ENCODE data around the gene TPGS1.

Gene TPGS1

GRCh38 chr19:538641-539428 is 31.5 kb downstream of the TPGS1 start:
- peaks cover 14% of the 10 kb centered on the region for H3K36me3 Mint-ChIP-seq (ENCODE audit: low read depth)
- H3K9me3 Mint-ChIP-seq, result no peaks in the 10 kb centered on the region
- no peaks in the 10 kb centered on the region for H3K27me3 Mint-ChIP-seq (ENCODE audit: low read depth, poor library complexity)
- no peak overlapping the region for H3K4me3 Mint-ChIP-seq
- H3K4me1 Mint-ChIP-seq, result peaks cover 12% of the 10 kb centered on the region
- no peak for TF ChIP-seq CTCF (IDR thresholded peaks at IDR 0.05)
- no peak overlapping the region for H3K27ac Mint-ChIP-seq
- no peak for DNase-seq

DNA sequence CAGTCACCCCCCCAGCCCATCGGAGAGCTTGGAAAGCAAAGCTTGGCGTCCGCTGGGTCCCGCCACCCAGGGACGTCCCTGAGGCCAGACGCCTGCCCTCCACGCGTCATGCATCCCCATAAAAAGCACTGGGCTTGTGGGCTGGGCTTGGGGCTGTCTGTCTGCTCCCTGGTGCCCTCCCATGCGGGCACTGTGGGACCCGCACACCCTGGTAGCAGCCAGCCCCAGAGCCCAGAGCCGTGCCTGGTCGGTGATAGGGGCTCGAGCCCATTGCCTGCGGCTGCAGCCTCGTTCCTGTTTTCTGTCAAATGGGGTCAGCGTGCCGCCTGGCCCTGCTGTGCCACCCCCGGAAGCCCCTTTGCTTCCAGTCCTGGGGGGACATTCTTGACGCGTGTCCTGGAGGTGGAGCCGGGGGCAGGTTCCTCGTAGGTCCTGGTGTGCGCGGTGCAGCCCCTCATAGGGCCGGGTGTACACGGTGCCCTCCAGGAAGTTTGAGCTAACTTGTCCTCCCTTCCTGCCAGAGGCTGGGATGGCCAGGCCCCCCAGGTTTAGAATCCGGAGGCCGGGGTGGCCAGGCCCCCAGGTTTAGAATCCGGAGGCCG is 32.2 kb downstream of the TPGS1 start:
- H3K4me3 Mint-ChIP-seq, result no peak overlapping the region

DNA sequence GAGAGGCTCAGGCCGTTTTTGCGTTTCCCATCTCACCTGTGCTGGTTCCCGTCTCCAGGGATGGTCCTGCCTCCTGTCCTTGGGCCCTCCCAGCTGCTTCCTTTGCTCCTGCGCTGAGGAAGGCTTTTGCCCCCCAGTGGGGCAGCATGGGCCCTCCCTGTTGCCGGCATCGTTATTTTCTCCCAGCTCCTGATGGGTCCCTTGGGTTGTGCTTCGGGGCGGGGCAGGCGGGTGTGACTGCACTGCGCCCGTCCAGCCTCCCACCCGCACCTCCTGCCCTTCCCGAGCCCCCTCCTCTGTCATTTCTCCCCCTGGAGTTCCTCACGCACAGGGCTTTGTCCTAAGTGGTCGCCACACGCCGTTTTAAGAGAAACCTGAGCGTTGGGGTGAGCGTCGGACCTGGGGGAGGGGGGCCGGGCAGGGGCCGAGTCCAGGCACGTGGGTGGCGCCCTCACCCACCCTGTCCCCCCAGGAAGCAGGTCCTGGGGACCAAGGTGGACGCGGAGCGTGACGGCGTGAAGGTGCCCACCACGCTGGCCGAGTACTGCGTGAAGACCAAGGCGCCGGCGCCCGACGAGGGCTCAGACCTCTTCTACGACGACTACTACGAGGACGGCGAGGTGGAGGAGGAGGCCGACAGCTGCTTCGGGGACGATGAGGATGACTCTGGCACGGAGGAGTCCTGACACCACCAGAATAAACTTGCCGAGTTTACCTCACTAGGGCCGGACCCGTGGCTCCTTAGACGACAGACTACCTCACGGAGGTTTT is 33.8 kb downstream of the TPGS1 start:
- Mint-ChIP-seq H3K36me3 (ENCODE audit: low read depth) (peaks cover 14% of the 10 kb centered on the region), H3K9me3 (no peaks in the 10 kb centered on the region), H3K4me3 (no peak overlapping the region), H3K27me3 (ENCODE audit: low read depth, poor library complexity) (no peaks in the 10 kb centered on the region), H3K27ac (no peak overlapping the region), H3K4me1 (peaks cover 13% of the 10 kb centered on the region)
- no peak for DNase-seq
- TF ChIP-seq CTCF (IDR thresholded peaks at IDR 0.05), result no peak

More for the DNA sequence above, 32.2 kb downstream of the TPGS1 start:
- H3K27me3 Mint-ChIP-seq (ENCODE audit: low read depth, poor library complexity), result no peaks in the 10 kb centered on the region
- peaks cover 9% of the 10 kb centered on the region for H3K4me1 Mint-ChIP-seq
- no peak overlapping the region for H3K27ac Mint-ChIP-seq
- DNase-seq, result no peak
- H3K9me3 Mint-ChIP-seq, result no peaks in the 10 kb centered on the region
- no peak for TF ChIP-seq CTCF (IDR thresholded peaks at IDR 0.05)
- peaks cover 14% of the 10 kb centered on the region for H3K36me3 Mint-ChIP-seq (ENCODE audit: low read depth)

GRCh38 chr19:541699-542098 is 34.4 kb downstream of the TPGS1 start:
- Mint-ChIP-seq H3K27ac (no peak overlapping the region), H3K9me3 (no peaks in the 10 kb centered on the region), H3K36me3 (ENCODE audit: low read depth) (peaks cover 14% of the 10 kb centered on the region), H3K4me3 (no peak overlapping the region), H3K27me3 (ENCODE audit: low read depth, poor library complexity) (no peaks in the 10 kb centered on the region), H3K4me1 (peaks cover 13% of the 10 kb centered on the region)
- DNase-seq, result no peak
- no peak for TF ChIP-seq CTCF (IDR thresholded peaks at IDR 0.05)

GRCh38 chr19:542173-542866 is 35.0 kb downstream of the TPGS1 start:
- Mint-ChIP-seq H3K36me3 (ENCODE audit: low read depth) (peaks cover 14% of the 10 kb centered on the region), H3K27me3 (ENCODE audit: low read depth, poor library complexity) (no peaks in the 10 kb centered on the region), H3K4me3 (no peak overlapping the region), H3K9me3 (no peaks in the 10 kb centered on the region), H3K27ac (no peak overlapping the region), H3K4me1 (peaks cover 13% of the 10 kb centered on the region)
- no peak for TF ChIP-seq CTCF (IDR thresholded peaks at IDR 0.05)
- no peak for DNase-seq
